HepG2 (cell line): ENCODE data around the gene VEGFA. TPM values are rescaled to one million over a fixed set of nuclear protein-coding genes. Genes with fewer than 3 reads are reported as not detected.

Experiments used
- AGO1 ChIP-seq: fragments of 200-400 bp; formaldehyde crosslinking; IDR thresholded peaks from 2 replicates; pipeline ENCODE4 v1.6.1; 2017; ENCODE audit warnings: mild to moderate bottlenecking, low read depth, low read length, moderate library complexity; ENCODE audit not compliant: poor library complexity, severe bottlenecking
- CHD4 ChIP-seq: fragments of 200-600 bp; sonication (generic); IDR thresholded peaks from 2 replicates; pipeline ENCODE4 v1.7.0; 2017; ENCODE audit warnings: mild to moderate bottlenecking, low read length, borderline replicate concordance
- JUND ChIP-seq: sonication (generic); formaldehyde crosslinking; IDR thresholded peaks from 2 replicates; pipeline ENCODE4 v1.8.0; 2022; ENCODE audit warnings: mild to moderate bottlenecking, missing genetic modification reagents
- KDM2A ChIP-seq: sonication (generic); formaldehyde crosslinking; IDR thresholded peaks from 2 replicates; pipeline ENCODE4 v1.4.0; 2020; ENCODE audit warnings: low read depth, missing genetic modification reagents, borderline replicate concordance
- NR2F2 ChIP-seq: IDR thresholded peaks from 2 replicates; pipeline ENCODE4 v1.6.1; 2012; ENCODE audit warnings: low read depth, inconsistent platforms, borderline replicate concordance
- PPARG ChIP-seq: conservative IDR thresholded peaks from 2 replicates; pipeline ENCODE4 v1.6.1; 2016; ENCODE audit warnings: missing biosample characterization, missing genetic modification reagents
- RXRB ChIP-seq: IDR thresholded peaks from 2 replicates; pipeline ENCODE4 v1.6.1; 2016; ENCODE audit warnings: borderline replicate concordance, missing genetic modification reagents, missing compliant biosample characterization
- SALL2 ChIP-seq: sonication (generic); formaldehyde crosslinking; IDR thresholded peaks from 2 replicates; pipeline ENCODE4 v1.8.1; 2023; ENCODE audit warnings: mild to moderate bottlenecking, missing genetic modification reagents, inconsistent platforms
- SMARCC2 ChIP-seq: fragments of 450-650 bp; IDR thresholded peaks from 2 replicates; pipeline ENCODE4 v1.6.1; 2017; ENCODE audit warnings: antibody characterized with exemption, mild to moderate bottlenecking
- SRSF4 ChIP-seq: fragments of 200-400 bp; formaldehyde crosslinking; IDR thresholded peaks from one replicate; pipeline ENCODE4 v1.6.1; 2018; ENCODE audit warnings: mild to moderate bottlenecking, low read depth, low read length, moderate library complexity; ENCODE audit not compliant: poor library complexity, severe bottlenecking
- TRIM24 ChIP-seq: sonication (generic); formaldehyde crosslinking; IDR thresholded peaks from 2 replicates; pipeline ENCODE4 v1.8.0; 2022; ENCODE audit warnings: mild to moderate bottlenecking, missing genetic modification reagents
- ZBTB8A ChIP-seq: sonication (generic); formaldehyde crosslinking; IDR thresholded peaks from 2 replicates; pipeline ENCODE4 v1.4.0; 2020; ENCODE audit warnings: mild to moderate bottlenecking, low read depth, missing genetic modification reagents, borderline replicate concordance
- ZEB1 ChIP-seq: IDR thresholded peaks from 2 replicates; pipeline ENCODE4 v1.6.1; 2012; ENCODE audit warnings: mild to moderate bottlenecking, low read depth, inconsistent platforms; ENCODE audit not compliant: insufficient replicate concordance
- ZFYVE20 ChIP-seq: sonication (generic); formaldehyde crosslinking; IDR thresholded peaks from 2 replicates; pipeline ENCODE4 v1.8.0; 2023; ENCODE audit warnings: low read depth, mild to moderate bottlenecking, moderate library complexity, missing genetic modification reagents, borderline replicate concordance
- ZNF260 ChIP-seq: sonication (generic); formaldehyde crosslinking; IDR thresholded peaks from 2 replicates; pipeline ENCODE4 v1.4.0; 2020; ENCODE audit warnings: missing genetic modification reagents, low read depth, mild to moderate bottlenecking, borderline replicate concordance
- ZNF30 ChIP-seq: sonication (generic); formaldehyde crosslinking; IDR thresholded peaks from 2 replicates; pipeline ENCODE4 v1.5.0; 2020; ENCODE audit warnings: mild to moderate bottlenecking, missing genetic modification reagents
- ZNF569 ChIP-seq: sonication (generic); formaldehyde crosslinking; IDR thresholded peaks from 2 replicates; pipeline ENCODE4 v1.5.0; 2020; ENCODE audit warnings: mild to moderate bottlenecking, missing genetic modification reagents, moderate library complexity, borderline replicate concordance
- ZNF891 ChIP-seq: sonication (generic); formaldehyde crosslinking; IDR thresholded peaks from 2 replicates; pipeline ENCODE4 v1.5.0; 2020; ENCODE audit warnings: mild to moderate bottlenecking, missing genetic modification reagents
- polyA plus RNA-seq, 8 experiments: library from polyadenylated mRNA; depleted of rRNA in 3 of 8; stranded (reverse) in 7 of 8; unstranded in 1 of 8; fragments of >200 nt; fragmentation: Illumina TruSeq in 4 of 8; extraction: Trizol in 4 of 8; gene quantifications; 2 replicates each; pipeline versions ENCODE4 v1.2.1 to v1.2.3, GENCODE V29; 2011 to 2016; ENCODE audit warnings: low read depth in 4 of 8, missing spikeins in 1 of 8, mixed read lengths in 1 of 8; ENCODE audit not compliant: insufficient read depth in 1 of 8
- total RNA-seq, 5 experiments: library from RNA; depleted of rRNA; stranded (reverse); fragments of >200 nt; fragmentation: Illumina TruSeq; extraction: Trizol; gene quantifications; 2 replicates each; pipeline ENCODE4 v1.2.3, GENCODE V29; 2016; ENCODE audit warnings: low read depth in 1 of 5
- TF ChIP-seq, protein P1 (sequence below): IDR thresholded peaks from 2 replicates; pipeline ENCODE4 v1.6.1; 2016
- TF ChIP-seq, protein P2 (sequence below): sonication (generic); formaldehyde crosslinking; IDR thresholded peaks from 2 replicates; pipeline ENCODE4 v1.5.1; 2020; ENCODE audit warnings: missing genetic modification reagents, mild to moderate bottlenecking, borderline replicate concordance
- TF ChIP-seq, protein P3 (sequence below): sonication (generic); formaldehyde crosslinking; IDR thresholded peaks from 2 replicates; pipeline ENCODE4 v1.8.1; 2022; ENCODE audit warnings: low read depth, mild to moderate bottlenecking, missing genetic modification reagents

Gene VEGFA
- total and polyA plus RNA-seq, 2 of the 13 experiments (the other 11 are each of a cell fraction or from before 2014, with no cell fraction given), result 68.1 to 629 TPM

DNA sequence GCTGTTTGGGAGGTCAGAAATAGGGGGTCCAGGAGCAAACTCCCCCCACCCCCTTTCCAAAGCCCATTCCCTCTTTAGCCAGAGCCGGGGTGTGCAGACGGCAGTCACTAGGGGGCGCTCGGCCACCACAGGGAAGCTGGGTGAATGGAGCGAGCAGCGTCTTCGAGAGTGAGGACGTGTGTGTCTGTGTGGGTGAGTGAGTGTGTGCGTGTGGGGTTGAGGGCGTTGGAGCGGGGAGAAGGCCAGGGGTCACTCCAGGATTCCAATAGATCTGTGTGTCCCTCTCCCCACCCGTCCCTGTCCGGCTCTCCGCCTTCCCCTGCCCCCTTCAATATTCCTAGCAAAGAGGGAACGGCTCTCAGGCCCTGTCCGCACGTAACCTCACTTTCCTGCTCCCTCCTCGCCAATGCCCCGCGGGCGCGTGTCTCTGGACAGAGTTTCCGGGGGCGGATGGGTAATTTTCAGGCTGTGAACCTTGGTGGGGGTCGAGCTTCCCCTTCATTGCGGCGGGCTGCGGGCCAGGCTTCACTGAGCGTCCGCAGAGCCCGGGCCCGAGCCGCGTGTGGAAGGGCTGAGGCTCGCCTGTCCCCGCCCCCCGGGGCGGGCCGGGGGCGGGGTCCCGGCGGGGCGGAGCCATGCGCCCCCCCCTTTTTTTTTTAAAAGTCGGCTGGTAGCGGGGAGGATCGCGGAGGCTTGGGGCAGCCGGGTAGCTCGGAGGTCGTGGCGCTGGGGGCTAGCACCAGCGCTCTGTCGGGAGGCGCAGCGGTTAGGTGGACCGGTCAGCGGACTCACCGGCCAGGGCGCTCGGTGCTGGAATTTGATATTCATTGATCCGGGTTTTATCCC is at the start of gene VEGFA (continued):
- TF ChIP-seq AGO1 (peak; percentile 82), TRIM24 (CRISPR knock-in tag) (0 out of 2 replicates have a peak, but pooled peaks have one; percentile 32), ZEB1 (no peak), KDM2A (peak; percentile 86), SMARCC2 (no peak), NR2F2 (no peak), ZBTB8A (CRISPR knock-in tag) (peak; percentile 69; the same call in 1 of the 2 replicates), PPARG (CRISPR knock-in tag) (peak; percentile 64), RXRB (peak; percentile 52), JUND (CRISPR knock-in tag) (peak; percentile 48; the same call in 1 of the 2 replicates), ZNF569 (CRISPR knock-in tag) (0 out of 2 replicates have a peak, but pooled peaks have one; percentile 9), ZNF260 (CRISPR knock-in tag) (no peak), SRSF4 (peak; percentile 41), ZFYVE20 (no peak), ZNF891 (CRISPR knock-in tag) (peak; percentile 33), CHD4 (0 out of 2 replicates have a peak, but pooled peaks have one; percentile 51), ZNF30 (CRISPR knock-in tag) (no peak; the same call in 1 of the 2 replicates), SALL2 (CRISPR knock-in tag) (peak; percentile 85; the same call in 1 of the 2 replicates)
- TF ChIP-seq, protein P1, sequence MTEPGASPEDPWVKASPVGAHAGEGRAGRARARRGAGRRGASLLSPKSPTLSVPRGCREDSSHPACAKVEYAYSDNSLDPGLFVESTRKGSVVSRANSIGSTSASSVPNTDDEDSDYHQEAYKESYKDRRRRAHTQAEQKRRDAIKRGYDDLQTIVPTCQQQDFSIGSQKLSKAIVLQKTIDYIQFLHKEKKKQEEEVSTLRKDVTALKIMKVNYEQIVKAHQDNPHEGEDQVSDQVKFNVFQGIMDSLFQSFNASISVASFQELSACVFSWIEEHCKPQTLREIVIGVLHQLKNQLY (CRISPR knock-in tag), result no peak
- TF ChIP-seq, protein P2, sequence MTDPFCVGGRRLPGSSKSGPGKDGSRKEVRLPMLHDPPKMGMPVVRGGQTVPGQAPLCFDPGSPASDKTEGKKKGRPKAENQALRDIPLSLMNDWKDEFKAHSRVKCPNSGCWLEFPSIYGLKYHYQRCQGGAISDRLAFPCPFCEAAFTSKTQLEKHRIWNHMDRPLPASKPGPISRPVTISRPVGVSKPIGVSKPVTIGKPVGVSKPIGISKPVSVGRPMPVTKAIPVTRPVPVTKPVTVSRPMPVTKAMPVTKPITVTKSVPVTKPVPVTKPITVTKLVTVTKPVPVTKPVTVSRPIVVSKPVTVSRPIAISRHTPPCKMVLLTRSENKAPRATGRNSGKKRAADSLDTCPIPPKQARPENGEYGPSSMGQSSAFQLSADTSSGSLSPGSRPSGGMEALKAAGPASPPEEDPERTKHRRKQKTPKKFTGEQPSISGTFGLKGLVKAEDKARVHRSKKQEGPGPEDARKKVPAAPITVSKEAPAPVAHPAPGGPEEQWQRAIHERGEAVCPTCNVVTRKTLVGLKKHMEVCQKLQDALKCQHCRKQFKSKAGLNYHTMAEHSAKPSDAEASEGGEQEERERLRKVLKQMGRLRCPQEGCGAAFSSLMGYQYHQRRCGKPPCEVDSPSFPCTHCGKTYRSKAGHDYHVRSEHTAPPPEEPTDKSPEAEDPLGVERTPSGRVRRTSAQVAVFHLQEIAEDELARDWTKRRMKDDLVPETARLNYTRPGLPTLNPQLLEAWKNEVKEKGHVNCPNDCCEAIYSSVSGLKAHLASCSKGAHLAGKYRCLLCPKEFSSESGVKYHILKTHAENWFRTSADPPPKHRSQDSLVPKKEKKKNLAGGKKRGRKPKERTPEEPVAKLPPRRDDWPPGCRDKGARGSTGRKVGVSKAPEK (CRISPR knock-in tag), result 0 out of 2 replicates have a peak, but pooled peaks have one; percentile 80
- TF ChIP-seq, protein P3, sequence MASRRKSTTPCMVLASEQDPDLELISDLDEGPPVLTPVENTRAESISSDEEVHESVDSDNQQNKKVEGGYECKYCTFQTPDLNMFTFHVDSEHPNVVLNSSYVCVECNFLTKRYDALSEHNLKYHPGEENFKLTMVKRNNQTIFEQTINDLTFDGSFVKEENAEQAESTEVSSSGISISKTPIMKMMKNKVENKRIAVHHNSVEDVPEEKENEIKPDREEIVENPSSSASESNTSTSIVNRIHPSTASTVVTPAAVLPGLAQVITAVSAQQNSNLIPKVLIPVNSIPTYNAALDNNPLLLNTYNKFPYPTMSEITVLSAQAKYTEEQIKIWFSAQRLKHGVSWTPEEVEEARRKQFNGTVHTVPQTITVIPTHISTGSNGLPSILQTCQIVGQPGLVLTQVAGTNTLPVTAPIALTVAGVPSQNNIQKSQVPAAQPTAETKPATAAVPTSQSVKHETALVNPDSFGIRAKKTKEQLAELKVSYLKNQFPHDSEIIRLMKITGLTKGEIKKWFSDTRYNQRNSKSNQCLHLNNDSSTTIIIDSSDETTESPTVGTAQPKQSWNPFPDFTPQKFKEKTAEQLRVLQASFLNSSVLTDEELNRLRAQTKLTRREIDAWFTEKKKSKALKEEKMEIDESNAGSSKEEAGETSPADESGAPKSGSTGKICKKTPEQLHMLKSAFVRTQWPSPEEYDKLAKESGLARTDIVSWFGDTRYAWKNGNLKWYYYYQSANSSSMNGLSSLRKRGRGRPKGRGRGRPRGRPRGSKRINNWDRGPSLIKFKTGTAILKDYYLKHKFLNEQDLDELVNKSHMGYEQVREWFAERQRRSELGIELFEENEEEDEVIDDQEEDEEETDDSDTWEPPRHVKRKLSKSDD (CRISPR knock-in tag), result 0 out of 2 replicates have a peak, but pooled peaks have one; percentile 16
